CD4-positive, alpha-beta memory T cell (primary cell): ENCODE results near the gene CMTR1. TPM values are rescaled to one million over a fixed set of nuclear protein-coding genes. Genes with fewer than 3 reads are reported as not detected.

ENCODE experiments used
- CTCF ChIA-PET: fragments of 350-600 bp; sonication (Branson Sonifier 250); formaldehyde crosslinking; loops from one replicate; lab custom pipeline; 2021; ENCODE audit warnings: inconsistent platforms; ENCODE audit not compliant: partially characterized antibody; lab: Charles Lee
- POLR2A ChIA-PET: fragments of 350-600 bp; sonication (Branson Sonifier 250); formaldehyde crosslinking; loops from one replicate; lab custom pipeline; 2021; ENCODE audit not compliant: partially characterized antibody; lab: Charles Lee
- DNase-seq, 5 donors: peaks; one replicate each; pipeline versions ENCODE4 v3.0.0 to v3.0.0-alpha.2; 2020 to 2022; ENCODE audit warnings: mixed read lengths in 1 of 5
- H3K27ac ChIP-seq: one replicate; pipeline ENCODE4 v1.7.0; 2013; ENCODE audit warnings: low read depth, low read length
- H3K27me3 ChIP-seq: 2 replicates; pipeline ENCODE4 v1.7.0; 2013; ENCODE audit warnings: mild to moderate bottlenecking, low read length, moderate library complexity; ENCODE audit not compliant: insufficient read depth
- H3K36me3 ChIP-seq: 2 replicates; pipeline ENCODE4 v1.7.0; 2013; ENCODE audit warnings: mild to moderate bottlenecking, low read length, moderate library complexity; ENCODE audit not compliant: insufficient read depth
- H3K4me1 ChIP-seq: 2 replicates; pipeline ENCODE4 v1.7.0; 2013; ENCODE audit warnings: mild to moderate bottlenecking, low read length, moderate library complexity; ENCODE audit not compliant: insufficient read depth
- H3K4me3 ChIP-seq, 2 donors: one replicate each; pipeline ENCODE4 v1.7.0; 2013; ENCODE audit warnings: low read length in 2 of 2, mild to moderate bottlenecking in 1 of 2
- H3K9me3 ChIP-seq, 2 donors: one replicate each; pipeline ENCODE4 v1.7.0; 2013; ENCODE audit warnings: low read length in 2 of 2, control low read depth in 1 of 2; ENCODE audit not compliant: control insufficient read depth in 1 of 2
- H3K27ac Mint-ChIP-seq, 7 donors: one replicate each; pipeline ENCODE4 v1.8.0; 2020 to 2021; ENCODE audit warnings: mixed read lengths in 7 of 7, mild to moderate bottlenecking in 6 of 7, inconsistent platforms in 3 of 7, moderate library complexity in 3 of 7
- H3K27me3 Mint-ChIP-seq, 2 donors: one replicate each; pipeline ENCODE4 v1.8.0; 2020 to 2021; ENCODE audit warnings: mixed read lengths in 2 of 2
- H3K36me3 Mint-ChIP-seq, 2 donors: one replicate each; pipeline ENCODE4 v1.8.0; 2020 to 2021; ENCODE audit warnings: mixed read lengths in 2 of 2, inconsistent platforms in 1 of 2, mild to moderate bottlenecking in 1 of 2
- H3K4me1 Mint-ChIP-seq, 4 donors: one replicate each; pipeline ENCODE4 v1.8.0; 2020 to 2021; ENCODE audit warnings: mixed read lengths in 4 of 4, mild to moderate bottlenecking in 1 of 4
- H3K4me3 Mint-ChIP-seq, 8 donors: one replicate each; pipeline ENCODE4 v1.8.0; 2020 to 2021; ENCODE audit warnings: mixed read lengths in 8 of 8, mild to moderate bottlenecking in 7 of 8, moderate library complexity in 6 of 8, inconsistent platforms in 3 of 8
- H3K9me3 Mint-ChIP-seq, 8 donors: one replicate each; pipeline ENCODE4 v1.8.0; 2020 to 2021; ENCODE audit warnings: mixed read lengths in 8 of 8, mild to moderate bottlenecking in 5 of 8, inconsistent platforms in 3 of 8, moderate library complexity in 1 of 8
- intact Hi-C: fragments of 100-400 bp; cut with micrococcal nuclease; formaldehyde crosslinking; loops from one replicate; pipeline ENCODE4 v1.15.1; 2023
- polyA plus RNA-seq, 2 donors: library from polyadenylated mRNA; unstranded; fragments of 300-500 nt; fragmentation: Illumina TruSeq; gene quantifications; one replicate each; pipeline ENCODE4 v1.2.3, GENCODE V29; 2021
- total RNA-seq, 2 experiments: library from RNA; stranded (reverse); gene quantifications; one replicate each; pipeline ENCODE4 v1.2.3, GENCODE V29; 2021

The CMTR1 gene
- total and polyA plus RNA-seq, 4 experiments from 2014 or later: 28.4 to 79.1 (median 53.8) TPM

DNA sequence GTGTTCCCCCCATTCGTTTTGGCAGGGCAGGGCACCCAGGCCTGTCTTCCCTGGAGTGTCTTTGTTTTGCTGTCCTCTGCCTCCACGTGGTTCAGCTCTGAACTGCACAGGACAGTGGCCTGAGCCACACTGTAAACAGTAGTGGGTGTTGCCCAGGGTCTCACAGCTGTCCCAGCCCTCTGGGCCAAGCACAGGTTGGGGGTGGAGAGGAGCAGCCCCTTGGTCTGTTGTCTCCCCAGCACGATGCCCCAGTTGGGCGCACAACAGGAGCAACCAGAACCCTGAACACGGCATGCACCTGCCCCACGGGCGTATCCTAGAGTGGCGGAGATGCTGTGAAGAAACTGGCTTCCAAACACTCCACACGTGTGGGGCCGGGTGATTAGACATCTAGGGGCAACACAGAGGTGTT is 52.3 kb downstream of the CMTR1 start:
- Histone ChIP-seq H3K4me1 (peaks cover 45% of the 10 kb centered on the region), H3K9me3 (no peaks in the 10 kb centered on the region), H3K36me3 (peaks cover 35% of the 10 kb centered on the region), H3K4me3 (no peak overlapping the region), H3K27me3 (no peaks in the 10 kb centered on the region), H3K27ac (no peak overlapping the region)
- CTCF ChIA-PET: interaction anchor here (0.7 to 7.3 kb wide), 18 partner anchors 10 to 207 kb away, joined by 3 to 131 read pairs (median 4); no protein-coding TSS in a partner anchor
- POLR2A ChIA-PET: interaction anchor here (1.0 to 1.4 kb wide), 6 partner anchors 16 to 160 kb away, joined by 3 to 13 read pairs (median 4); no protein-coding TSS in a partner anchor
- peaks cover 23 to 44% (median 34%) of the 10 kb centered on the region in 4 donors for H3K4me1 Mint-ChIP-seq
- intact Hi-C loops: loop anchor here (2.0 kb wide), 1 partner anchor 160 kb away; no protein-coding TSS in a partner anchor
- no peak for DNase-seq
- no peak overlapping the region for H3K4me3 Mint-ChIP-seq
- peak overlapping the region in 5 of 7 donors; percentile 47 to 97 (median 74) for H3K27ac Mint-ChIP-seq
- H3K36me3 Mint-ChIP-seq: peaks cover 17 to 41% of the 10 kb centered on the region in 2 donors
- no peaks in the 10 kb centered on the region for H3K27me3 Mint-ChIP-seq
- H3K9me3 Mint-ChIP-seq: no peaks in the 10 kb centered on the region

DNA sequence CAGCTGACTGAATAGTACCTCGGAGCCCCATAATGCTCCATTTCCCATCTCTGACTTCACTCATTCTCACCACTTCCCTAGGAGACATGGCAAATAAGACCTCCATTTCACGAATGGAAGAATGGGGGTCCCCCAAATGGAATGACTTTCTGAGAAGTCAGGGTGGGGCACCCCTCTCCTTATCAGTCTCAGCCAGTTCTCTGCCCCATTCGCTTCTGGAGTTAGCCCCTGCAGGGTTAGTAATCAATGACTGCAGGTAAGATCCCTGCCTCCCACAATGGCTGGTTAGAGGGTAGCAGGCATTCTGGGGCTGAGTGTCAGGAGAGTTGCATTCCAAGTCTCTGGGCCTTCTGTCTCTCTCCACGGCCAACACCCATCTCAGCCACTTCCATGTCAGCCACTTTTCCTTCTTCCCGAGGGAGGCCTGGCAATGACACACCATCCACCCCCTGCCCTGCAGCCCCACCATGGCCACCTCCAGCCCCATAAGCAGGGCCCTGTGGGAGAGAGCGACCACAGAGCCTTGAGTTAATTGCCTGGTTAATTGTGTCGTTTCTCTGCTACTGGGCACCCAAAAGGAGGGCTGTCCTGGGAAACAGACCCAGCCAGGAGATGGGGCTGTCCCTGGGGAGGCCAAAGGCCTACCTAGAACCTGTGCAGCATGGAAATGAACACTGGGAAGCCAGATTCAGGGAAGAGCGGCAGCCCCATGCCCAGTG is 53.3 kb downstream of the CMTR1 start:
- ChIA-PET CTCF (interaction anchor here (2.0 to 7.3 kb wide), 3 partner anchors 80 to 83 kb away, joined by 7 to 131 read pairs (median 26); no protein-coding TSS in a partner anchor), POLR2A (interaction anchor here (0.8 to 23.5 kb wide), 4 partner anchors 32 to 80 kb away, joined by 3 to 977 read pairs (median 6); no protein-coding TSS in a partner anchor)
- intact Hi-C loops: no loop called here
- H3K27ac Mint-ChIP-seq: peak overlapping the region; percentile 68 to 97 (median 84)
- peaks cover 25% of the 10 kb centered on the region for H3K36me3 ChIP-seq
- no peaks in the 10 kb centered on the region for H3K27me3 ChIP-seq
- DNase-seq: no peak
- peaks cover 16 to 35% of the 10 kb centered on the region in 2 donors for H3K36me3 Mint-ChIP-seq
- H3K27ac ChIP-seq: no peak overlapping the region
- H3K9me3 ChIP-seq: no peaks in the 10 kb centered on the region
- H3K27me3 Mint-ChIP-seq: no peaks in the 10 kb centered on the region
- peaks cover 25 to 54% (median 43%) of the 10 kb centered on the region in 4 donors for H3K4me1 Mint-ChIP-seq
- H3K4me3 ChIP-seq: no peak overlapping the region
- H3K4me3 Mint-ChIP-seq: no peak overlapping the region
- H3K4me1 ChIP-seq: peaks cover 55% of the 10 kb centered on the region
- H3K9me3 Mint-ChIP-seq: no peaks in the 10 kb centered on the region

DNA sequence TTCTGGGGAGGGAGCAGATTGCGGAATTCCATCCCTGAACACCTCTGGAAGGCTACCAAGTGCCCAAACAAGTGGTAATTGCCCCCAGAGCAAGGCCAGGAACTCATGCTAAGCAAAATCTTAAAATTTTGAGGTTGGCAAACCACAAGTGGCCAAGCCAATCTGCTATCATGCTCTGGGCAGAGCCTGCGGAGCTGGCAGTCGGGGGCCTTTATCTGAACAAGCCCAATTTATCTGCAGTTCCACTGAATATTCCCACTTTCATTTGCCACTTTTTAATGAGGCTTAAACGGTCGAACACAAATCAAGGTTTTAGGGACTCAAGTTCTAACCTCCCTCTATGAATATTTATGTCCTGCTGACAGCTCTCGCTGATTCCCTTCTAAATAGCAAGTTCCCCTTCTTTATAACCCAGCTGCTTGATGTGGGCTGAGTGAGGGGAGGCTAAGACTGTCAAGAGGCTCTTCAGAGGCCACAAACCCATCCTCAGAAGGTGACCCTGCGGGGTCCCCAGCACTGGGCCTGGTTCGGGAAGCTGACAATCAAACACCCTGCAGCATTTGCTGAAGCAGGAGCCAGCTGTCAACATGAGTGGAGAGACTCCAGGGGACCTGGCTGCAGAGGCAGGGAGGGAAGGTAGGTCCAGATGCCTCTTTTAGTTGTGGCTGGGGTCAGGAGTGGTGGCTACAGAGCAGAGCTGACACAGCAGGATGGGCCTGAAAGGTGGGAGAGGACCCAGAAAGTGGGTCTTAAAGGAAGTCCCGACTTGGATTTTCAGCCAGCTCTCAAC is 54.8 kb downstream of the CMTR1 start:
- H3K27ac ChIP-seq: peak overlapping the region; percentile 22
- Mint-ChIP-seq H3K36me3 (peaks cover 11 to 20% of the 10 kb centered on the region in 2 donors), H3K27ac (peak overlapping the region; percentile 89 to 98 (median 92)), H3K4me3 (peak overlapping the region in 4 of 8 donors; percentile 25 to 57 (median 38)), H3K27me3 (no peaks in the 10 kb centered on the region), H3K9me3 (no peaks in the 10 kb centered on the region), H3K4me1 (peaks cover 36 to 69% (median 57%) of the 10 kb centered on the region in 4 donors)
- intact Hi-C loops: no loop called here
- H3K36me3 ChIP-seq: peaks cover 11% of the 10 kb centered on the region
- no peak for DNase-seq
- peaks cover 70% of the 10 kb centered on the region for H3K4me1 ChIP-seq
- ChIA-PET POLR2A (interaction anchor here (1.6 to 23.5 kb wide), 5 partner anchors 14 to 78 kb away, joined by 4 to 977 read pairs (median 8); partner anchors contain the start of gene CCDC167), CTCF (interaction anchor here (0.9 to 6.2 kb wide), 10 partner anchors 9 to 205 kb away, joined by 3 to 54 read pairs (median 6); partner anchors contain the start of gene CCDC167)
- no peak overlapping the region for H3K4me3 ChIP-seq
- no peaks in the 10 kb centered on the region for H3K9me3 ChIP-seq
- no peaks in the 10 kb centered on the region for H3K27me3 ChIP-seq

DNA sequence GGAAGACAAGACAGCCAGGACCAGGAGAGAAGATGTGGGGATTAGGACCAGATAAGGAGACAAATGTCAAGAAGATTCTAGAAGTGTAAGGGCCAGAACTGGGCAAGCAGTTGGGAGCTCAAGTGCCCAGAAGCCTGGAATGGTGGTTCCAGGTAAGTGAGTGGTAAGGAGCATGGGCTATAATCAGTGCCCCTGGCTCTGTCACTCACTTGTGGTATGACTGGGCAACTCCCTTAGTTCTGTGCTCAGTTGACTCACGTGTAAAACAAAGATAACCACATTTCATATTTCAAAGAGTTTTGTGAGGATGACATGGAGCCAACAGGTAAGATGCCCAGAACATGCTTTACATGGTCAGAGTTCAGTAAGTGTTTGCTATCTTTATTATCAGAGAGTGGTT is 55.5 kb downstream of the CMTR1 start:
- DNase-seq: peak in 3 of 5 donors; percentile 14 to 69 (median 41)
- peaks cover 10 to 13% of the 10 kb centered on the region in 2 donors for H3K36me3 Mint-ChIP-seq
- CTCF ChIA-PET: interaction anchor here (1.1 to 6.2 kb wide), 8 partner anchors 9 to 204 kb away, joined by 4 to 54 read pairs (median 6); partner anchors contain the start of gene CCDC167
- intact Hi-C loops: no loop called here
- peak overlapping the region in 3 of 8 donors; percentile 49 to 57 (median 57) for H3K4me3 Mint-ChIP-seq
- POLR2A ChIA-PET: interaction anchor here (1.8 to 23.5 kb wide), 4 partner anchors 13 to 77 kb away, joined by 7 to 977 read pairs (median 52); partner anchors contain the start of gene CCDC167
- H3K9me3 Mint-ChIP-seq: no peaks in the 10 kb centered on the region
- Histone ChIP-seq H3K27me3 (no peaks in the 10 kb centered on the region), H3K27ac (peak overlapping the region; percentile 22), H3K4me3 (no peak overlapping the region), H3K9me3 (no peaks in the 10 kb centered on the region), H3K36me3 (peaks cover 5% of the 10 kb centered on the region), H3K4me1 (peaks cover 76% of the 10 kb centered on the region)
- peaks cover 36 to 76% (median 63%) of the 10 kb centered on the region in 4 donors for H3K4me1 Mint-ChIP-seq
- H3K27ac Mint-ChIP-seq: peak overlapping the region; percentile 89 to 98 (median 92)
- H3K27me3 Mint-ChIP-seq: no peaks in the 10 kb centered on the region

DNA sequence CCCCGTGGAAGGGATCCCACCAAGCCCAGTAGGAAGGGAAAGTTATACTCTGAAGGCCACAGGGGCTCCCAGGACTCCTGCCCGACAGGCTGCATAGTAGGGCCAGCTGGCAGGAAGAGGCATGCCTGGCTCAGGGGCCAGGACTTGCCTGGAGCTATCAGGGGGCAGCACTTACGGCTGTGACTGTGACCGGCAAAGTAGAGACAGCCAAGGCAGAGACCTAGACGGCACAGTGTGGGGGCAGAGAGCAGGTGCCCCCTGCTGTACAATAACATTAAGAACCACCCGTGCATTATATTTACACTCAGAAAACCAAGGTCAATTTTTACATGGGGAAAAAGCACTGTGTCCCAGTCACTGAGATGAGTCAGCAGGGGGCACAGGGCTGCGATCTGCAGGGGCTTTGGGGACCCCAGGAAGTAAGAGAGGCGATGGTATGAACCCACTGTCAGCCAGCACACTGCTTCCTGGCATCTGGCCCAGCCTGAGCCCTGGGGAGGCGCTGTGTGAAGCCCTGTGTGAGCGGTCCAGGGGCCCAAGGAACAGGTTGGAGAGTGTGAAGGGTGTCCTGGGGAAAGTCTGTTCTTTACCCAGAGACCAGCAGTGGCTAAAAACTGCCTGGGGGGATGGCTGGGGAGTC is 56.8 kb downstream of the CMTR1 start:
- ChIA-PET CTCF (interaction anchor here (0.9 to 6.2 kb wide), 8 partner anchors 13 to 76 kb away, joined by 3 to 54 read pairs (median 14); no protein-coding TSS in a partner anchor), POLR2A (interaction anchor here (0.6 to 23.5 kb wide), 4 partner anchors 9 to 29 kb away, joined by 4 to 977 read pairs (median 55); partner anchors contain the start of gene CCDC167)
- DNase-seq: peak in 3 of 5 donors; percentile 34 to 60 (median 35)
- peaks cover 76% of the 10 kb centered on the region for H3K4me1 ChIP-seq
- Mint-ChIP-seq H3K9me3 (no peaks in the 10 kb centered on the region), H3K4me1 (peaks cover 40 to 86% (median 72%) of the 10 kb centered on the region in 4 donors), H3K27me3 (no peaks in the 10 kb centered on the region), H3K36me3 (peaks cover 12 to 17% of the 10 kb centered on the region in 2 donors), H3K27ac (peak overlapping the region; percentile 92 to 99 (median 97)), H3K4me3 (peak overlapping the region in 7 of 8 donors; percentile 33 to 81 (median 71))
- H3K36me3 ChIP-seq: no peaks in the 10 kb centered on the region
- H3K9me3 ChIP-seq: no peaks in the 10 kb centered on the region
- no peak overlapping the region for H3K4me3 ChIP-seq
- peak overlapping the region; percentile 52 for H3K27ac ChIP-seq
- intact Hi-C loops: loop anchor here (1.0 kb wide), 1 partner anchor 26 kb away; no protein-coding TSS in a partner anchor
- no peaks in the 10 kb centered on the region for H3K27me3 ChIP-seq
